Dendritic cell treated with granulocyte-macrophage colony-stimulating factor and Interleukin-4, amounts not matched to agents 40 ng/mL and 50 ng/mL, for 4 days (primary cell): ENCODE data around the gene DDIT4L.
"Not testable (repeated sequence)": the region's sequence is repeated elsewhere in the genome, so short reads cannot be mapped to it uniquely, and the experiment has no call there.

Experiments
- H3K27ac Mint-ChIP-seq: one replicate; pipeline ENCODE4 v1.8.0; 2022; ENCODE audit warnings: mild to moderate bottlenecking, mixed read lengths
- H3K27me3 Mint-ChIP-seq: one replicate; pipeline ENCODE4 v1.8.0; 2022; ENCODE audit warnings: mild to moderate bottlenecking, mixed read lengths
- H3K36me3 Mint-ChIP-seq: one replicate; pipeline ENCODE4 v1.8.0; 2022; ENCODE audit warnings: low read depth, mixed read lengths
- H3K4me1 Mint-ChIP-seq: one replicate; pipeline ENCODE4 v1.8.0; 2022; ENCODE audit warnings: low read depth, mixed read lengths
- H3K4me3 Mint-ChIP-seq: one replicate; pipeline ENCODE4 v1.8.0; 2022; ENCODE audit warnings: mild to moderate bottlenecking, moderate library complexity, mixed read lengths
- H3K9me3 Mint-ChIP-seq: one replicate; pipeline ENCODE4 v1.8.0; 2022; ENCODE audit warnings: mixed read lengths
- intact Hi-C: fragments of 100-400 bp; cut with micrococcal nuclease; formaldehyde crosslinking; loops from one replicate; pipeline ENCODE4 v1.15.0; 2022

The DDIT4L gene

GRCh38 chr4:100146756-100147155 is 43.5 kb downstream of the DDIT4L start:
- Mint-ChIP-seq H3K4me3 (no peak overlapping the region), H3K4me1 (no peaks in the 10 kb centered on the region), H3K27me3 (no peaks in the 10 kb centered on the region), H3K27ac (no peak overlapping the region), H3K9me3 (no peaks in the 10 kb centered on the region), H3K36me3 (no peaks in the 10 kb centered on the region)
- intact Hi-C loops, result no loop called here

DNA sequence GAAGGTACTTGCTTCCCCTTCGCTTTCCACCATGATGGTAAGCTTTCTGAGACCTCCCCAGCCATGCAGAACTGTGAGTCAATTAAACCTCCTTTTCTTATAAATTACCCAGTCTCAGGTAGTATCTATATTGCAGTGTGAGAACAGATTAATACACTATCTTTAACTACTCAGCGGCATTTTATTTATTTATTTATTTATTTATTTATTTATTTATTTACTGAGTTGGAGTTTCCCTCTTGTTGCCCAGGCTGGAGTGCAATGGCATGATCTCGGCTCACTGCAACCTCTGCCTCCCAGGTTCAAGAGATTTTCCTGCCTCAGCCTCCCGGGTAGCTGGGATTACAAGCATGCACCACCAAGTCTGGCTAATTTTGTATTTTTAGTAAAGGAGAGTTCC is 52.9 kb downstream of the DDIT4L start:
- H3K4me3 Mint-ChIP-seq, H3K4me1 Mint-ChIP-seq, intact Hi-C loops, H3K27ac Mint-ChIP-seq, H3K36me3 Mint-ChIP-seq, H3K27me3 Mint-ChIP-seq: not testable (repeated sequence)
- H3K9me3 Mint-ChIP-seq, result peaks cover 27% of the 10 kb centered on the region
